ENCODE data around the gene RPUSD1.

DNA sequence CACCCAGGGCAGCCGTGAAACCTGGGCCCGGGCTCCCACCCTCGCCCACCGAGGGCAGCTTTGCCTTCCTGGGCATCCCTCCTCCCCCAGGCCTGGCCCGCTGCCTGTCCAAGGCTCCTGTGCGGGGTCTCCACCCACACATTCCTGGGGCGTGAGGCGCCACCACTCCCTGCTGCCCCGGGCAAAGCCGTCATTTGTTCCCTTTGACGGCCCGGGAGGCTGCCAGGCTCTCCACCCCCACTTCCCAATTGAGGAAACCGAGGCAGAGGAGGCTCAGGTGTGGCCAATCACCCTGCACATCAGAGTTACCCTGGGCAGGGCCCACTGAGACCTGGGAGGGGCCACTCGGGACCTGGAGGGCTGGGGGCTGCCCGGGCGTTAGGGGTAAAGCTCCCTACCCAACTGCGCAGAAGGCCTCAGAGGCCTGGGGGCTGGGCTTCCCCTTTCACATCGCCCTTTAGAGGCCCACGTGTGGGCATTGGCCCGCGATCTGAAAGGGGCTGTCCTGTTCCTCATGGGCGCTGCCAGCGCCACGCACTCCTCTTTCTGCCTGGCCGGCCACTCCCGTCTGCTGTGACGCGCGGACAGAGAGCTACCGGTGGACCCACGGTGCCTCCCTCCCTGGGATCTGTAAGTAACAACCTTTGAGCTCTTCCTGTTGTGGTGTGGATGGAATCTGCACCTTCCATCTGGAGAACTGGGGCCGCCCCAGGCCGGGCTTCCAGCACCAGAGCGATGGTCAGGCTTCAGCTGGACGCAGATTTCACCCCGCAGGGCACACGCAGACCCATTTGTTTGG lies 27.4 kb downstream of the RPUSD1 start, which contains the start of gene MSLN:
- TF ChIP-seq CTCF (IDR thresholded peaks at IDR 0.05) (no peak), POLR2A (IDR thresholded peaks at IDR 0.05) (no peak)

Measured in heart left ventricle (tissue), 13 donors.